Mucosa of rectum (tissue), 2 donors: ENCODE data around the gene FBXO4.

ENCODE experiments used
- H3K27ac ChIP-seq, 2 donors: one replicate each; pipeline ENCODE4 v1.7.0; 2013; ENCODE audit warnings: inconsistent platforms in 2 of 2, low read depth in 2 of 2, low read length in 2 of 2
- H3K27me3 ChIP-seq, 2 donors: one replicate each; pipeline ENCODE4 v1.7.0; 2013; ENCODE audit warnings: low read length in 2 of 2; ENCODE audit not compliant: control insufficient read depth in 2 of 2, insufficient read depth in 2 of 2
- H3K36me3 ChIP-seq, 2 donors: one replicate each; pipeline ENCODE4 v1.7.0; 2013; ENCODE audit warnings: low read length in 2 of 2; ENCODE audit not compliant: control insufficient read depth in 2 of 2, insufficient read depth in 2 of 2
- H3K4me1 ChIP-seq, 2 donors: one replicate each; pipeline ENCODE4 v1.7.0; 2013; ENCODE audit warnings: low read length in 2 of 2, mild to moderate bottlenecking in 1 of 2; ENCODE audit not compliant: control insufficient read depth in 2 of 2, insufficient read depth in 2 of 2
- H3K4me3 ChIP-seq, 2 donors: one replicate each; pipeline ENCODE4 v1.7.0; 2013; ENCODE audit warnings: low read length in 2 of 2
- H3K9ac ChIP-seq, 2 donors: one replicate each; pipeline ENCODE4 v1.7.0; 2013; ENCODE audit warnings: low read length in 2 of 2, low read depth in 1 of 2, mild to moderate bottlenecking in 1 of 2
- H3K9me3 ChIP-seq, 2 donors: one replicate each; pipeline ENCODE4 v1.7.0; 2013; ENCODE audit warnings: low read length in 2 of 2; ENCODE audit not compliant: control insufficient read depth in 2 of 2
- donor health status: healthy.
- donor health status: Normal muscosa, but diverticular disease.

The FBXO4 gene

DNA sequence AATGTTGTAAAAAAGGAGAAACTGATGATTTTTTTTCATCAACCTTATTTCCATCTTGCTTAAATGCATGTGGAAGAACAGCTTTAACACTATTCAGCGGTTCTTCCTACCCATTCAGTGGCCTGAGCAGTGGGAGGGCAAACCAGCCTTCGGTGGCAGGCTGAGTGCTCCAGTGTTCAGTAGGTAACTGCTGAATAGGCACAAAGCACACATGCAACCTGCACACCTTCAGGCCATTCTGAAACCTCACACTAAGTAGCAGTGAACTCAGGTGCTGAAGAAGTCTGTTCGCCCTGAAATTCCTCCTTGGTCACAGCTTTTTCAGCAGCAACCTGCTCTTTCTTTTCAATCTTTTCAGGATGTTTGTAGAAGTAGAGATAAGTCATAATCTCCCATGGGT lies 26.1 kb downstream of the FBXO4 start:
- H3K36me3 ChIP-seq: no peaks in the 10 kb centered on the region
- no peaks in the 10 kb centered on the region for H3K4me1 ChIP-seq
- no peak overlapping the region for H3K9ac ChIP-seq
- no peaks in the 10 kb centered on the region for H3K9me3 ChIP-seq
- no peak overlapping the region for H3K27ac ChIP-seq
- no peaks in the 10 kb centered on the region for H3K27me3 ChIP-seq
- H3K4me3 ChIP-seq: no peak overlapping the region

GRCh38 chr5:41954286-41954685 lies 29.2 kb downstream of the FBXO4 start:
- no peaks in the 10 kb centered on the region for H3K36me3 ChIP-seq
- H3K27ac ChIP-seq: no peak overlapping the region
- no peak overlapping the region for H3K9ac ChIP-seq
- no peak overlapping the region for H3K4me3 ChIP-seq
- H3K9me3 ChIP-seq: no peaks in the 10 kb centered on the region
- H3K27me3 ChIP-seq: no peaks in the 10 kb centered on the region
- H3K4me1 ChIP-seq: no peaks in the 10 kb centered on the region

- Histone ChIP-seq H3K9me3 (no peaks in the 10 kb centered on the region), H3K27ac (no peak overlapping the region), H3K36me3 (no peaks in the 10 kb centered on the region), H3K4me3 (no peak overlapping the region), H3K27me3 (no peaks in the 10 kb centered on the region), H3K9ac (no peak overlapping the region), H3K4me1 (no peaks in the 10 kb centered on the region)
Measured at GRCh38 chr5:41955432-41956024, 30.4 kb downstream of the FBXO4 start.

DNA sequence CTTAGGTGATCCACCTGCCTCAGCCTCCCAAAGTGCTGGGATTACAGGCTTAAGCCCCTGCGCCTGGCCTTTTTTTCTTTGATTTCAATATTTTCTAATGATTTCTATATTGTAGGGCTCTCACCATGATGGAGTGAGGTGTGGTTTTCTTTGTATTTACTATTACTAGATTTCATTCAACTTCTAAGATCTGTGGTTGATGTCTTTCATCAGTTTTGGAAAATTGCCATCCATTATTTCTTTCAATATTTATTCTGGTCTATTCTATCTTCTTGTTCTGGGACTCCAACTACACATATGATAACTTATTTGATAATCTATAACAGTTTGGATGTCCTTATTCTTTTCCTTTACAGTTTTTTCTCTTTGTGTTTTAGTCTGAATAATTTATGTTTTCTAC lies 31.9 kb downstream of the FBXO4 start:
- no peaks in the 10 kb centered on the region for H3K4me1 ChIP-seq
- H3K4me3 ChIP-seq: no peak overlapping the region
- H3K27ac ChIP-seq: no peak overlapping the region
- peaks cover 0 to 2% of the 10 kb centered on the region in 2 donors for H3K9me3 ChIP-seq
- H3K9ac ChIP-seq: no peak overlapping the region
- no peaks in the 10 kb centered on the region for H3K27me3 ChIP-seq
- no peaks in the 10 kb centered on the region for H3K36me3 ChIP-seq

GRCh38 chr5:41960481-41960880 lies 35.4 kb downstream of the FBXO4 start:
- Histone ChIP-seq H3K36me3 (no peaks in the 10 kb centered on the region), H3K4me1 (no peaks in the 10 kb centered on the region)

GRCh38 chr5:41961736-41962135 lies 36.7 kb downstream of the FBXO4 start:
- Histone ChIP-seq H3K27ac (no peak overlapping the region), H3K4me3 (no peak overlapping the region), H3K9ac (no peak overlapping the region), H3K36me3 (no peaks in the 10 kb centered on the region), H3K27me3 (no peaks in the 10 kb centered on the region), H3K9me3 (peaks cover 0 to 2% of the 10 kb centered on the region in 2 donors), H3K4me1 (no peaks in the 10 kb centered on the region)

More at GRCh38 chr5:41960481-41960880, 35.4 kb downstream of the FBXO4 start:
- Histone ChIP-seq H3K4me3 (no peak overlapping the region), H3K9ac (no peak overlapping the region), H3K27ac (no peak overlapping the region), H3K27me3 (no peaks in the 10 kb centered on the region), H3K9me3 (peaks cover 0 to 2% of the 10 kb centered on the region in 2 donors)

- no peak overlapping the region for H3K27ac ChIP-seq
- H3K27me3 ChIP-seq: no peaks in the 10 kb centered on the region
- peaks cover 0 to 2% of the 10 kb centered on the region in 2 donors for H3K9me3 ChIP-seq
- H3K36me3 ChIP-seq: no peaks in the 10 kb centered on the region
- no peaks in the 10 kb centered on the region for H3K4me1 ChIP-seq
- H3K9ac ChIP-seq: no peak overlapping the region
- H3K4me3 ChIP-seq: no peak overlapping the region
Measured at GRCh38 chr5:41962491-41962890, 37.4 kb downstream of the FBXO4 start.

GRCh38 chr5:41966401-41967105 lies 41.5 kb downstream of the FBXO4 start:
- no peaks in the 10 kb centered on the region for H3K4me1 ChIP-seq
- H3K9ac ChIP-seq: no peak overlapping the region
- H3K4me3 ChIP-seq: no peak overlapping the region
- no peaks in the 10 kb centered on the region for H3K9me3 ChIP-seq
- H3K27me3 ChIP-seq: no peaks in the 10 kb centered on the region
- H3K27ac ChIP-seq: no peak overlapping the region
- H3K36me3 ChIP-seq: no peaks in the 10 kb centered on the region

GRCh38 chr5:41967401-41967800 lies 42.3 kb downstream of the FBXO4 start:
- Histone ChIP-seq H3K4me1 (no peaks in the 10 kb centered on the region), H3K36me3 (no peaks in the 10 kb centered on the region), H3K4me3 (no peak overlapping the region), H3K27ac (no peak overlapping the region), H3K9ac (no peak overlapping the region), H3K9me3 (no peaks in the 10 kb centered on the region), H3K27me3 (no peaks in the 10 kb centered on the region)

- Histone ChIP-seq H3K27ac (no peak overlapping the region), H3K4me3 (no peak overlapping the region), H3K36me3 (no peaks in the 10 kb centered on the region), H3K9me3 (no peaks in the 10 kb centered on the region), H3K27me3 (no peaks in the 10 kb centered on the region), H3K4me1 (no peaks in the 10 kb centered on the region), H3K9ac (no peak overlapping the region)
Measured at GRCh38 chr5:41968153-41968723, 43.2 kb downstream of the FBXO4 start.
